B cell (primary cell): ENCODE data around the gene ELAVL2. TPM values are rescaled to one million over a fixed set of nuclear protein-coding genes. Genes with fewer than 3 reads are reported as not detected.

Experiments used
- ATAC-seq: fragments of 200-7000 bp; cut with Tn5 transposase; one replicate; pipeline ENCODE4 v1.10.0; 2021; ENCODE audit warnings: low read depth, mild to moderate bottlenecking, moderate number of reproducible peaks, moderate library complexity
- CTCF ChIA-PET: fragments of 350-600 bp; sonication (Branson Sonifier 250); formaldehyde crosslinking; loops from one replicate; lab custom pipeline; 2021; ENCODE audit warnings: antibody characterized with exemption, inconsistent platforms; lab: Charles Lee
- POLR2A ChIA-PET: fragments of 350-600 bp; sonication (Branson Sonifier 250); formaldehyde crosslinking; loops from one replicate; lab custom pipeline; 2021; ENCODE audit warnings: antibody characterized with exemption; lab: Charles Lee
- DNase-seq: peaks from one replicate; pipeline ENCODE4 v3.0.0; 2013
- H2AFZ ChIP-seq: 2 replicates; pipeline ENCODE4 v1.6.1; 2012; ENCODE audit warnings: mild to moderate bottlenecking, low read depth, low read length; ENCODE audit not compliant: insufficient read depth, poor library complexity, severe bottlenecking
- H3K27ac ChIP-seq, 2 donors: 1 replicate in 1 of 2; 2 replicates in 1 of 2; pipeline ENCODE4 v1.5.1; 2012 to 2013; ENCODE audit warnings: low read length in 2 of 2, mild to moderate bottlenecking in 2 of 2, moderate library complexity in 1 of 2
- H3K27me3 ChIP-seq, 4 experiments: fragments of 200-600 bp in 1 of 4; sonication (generic) in 1 of 4; replicated peaks in 1 of 4; 1 replicate in 2 of 4; 2 replicates in 2 of 4; pipeline versions ENCODE4 v1.6.1 to v1.7.0; 2013 to 2016; ENCODE audit warnings: low read length in 3 of 4, mild to moderate bottlenecking in 2 of 4, mixed read lengths in 1 of 4, moderate library complexity in 1 of 4; ENCODE audit not compliant: insufficient read depth in 4 of 4, control insufficient read depth in 3 of 4; ENCODE audit errors: control extremely low read depth in 1 of 4
- H3K36me3 ChIP-seq, 2 experiments: replicated peaks in 1 of 2; 1 replicate in 1 of 2; 2 replicates in 1 of 2; pipeline versions ENCODE4 v1.6.1 to v1.7.1; 2013; ENCODE audit warnings: low read length in 1 of 2; ENCODE audit not compliant: insufficient read depth in 2 of 2, control insufficient read depth in 1 of 2; ENCODE audit errors: control extremely low read depth in 1 of 2, extremely low read depth in 1 of 2
- H3K4me1 ChIP-seq, 2 donors: fragments of 200-600 bp in 1 of 2; sonication (generic) in 1 of 2; 1 replicate in 1 of 2; 2 replicates in 1 of 2; pipeline versions ENCODE4 v1.5.1 to v1.6.1; 2013 to 2017; ENCODE audit warnings: low read length in 2 of 2; ENCODE audit not compliant: control insufficient read depth in 2 of 2, insufficient read depth in 2 of 2
- H3K4me2 ChIP-seq: replicated peaks from 2 replicates; pipeline ENCODE3; 2012; ENCODE audit warnings: mild to moderate bottlenecking, low read depth, low read length; ENCODE audit not compliant: poor library complexity, severe bottlenecking
- H3K4me3 ChIP-seq, 5 experiments: fragments of 200-600 bp in 1 of 5; sonication (generic) in 1 of 5; 1 replicate in 3 of 5; 2 replicates in 2 of 5; pipeline versions ENCODE4 v1.5.1 to v1.7.0; 2011 to 2016; ENCODE audit warnings: low read length in 4 of 5, mild to moderate bottlenecking in 4 of 5, low read depth in 2 of 5, control low read depth in 1 of 5, moderate library complexity in 1 of 5; ENCODE audit not compliant: insufficient read depth in 1 of 5; ENCODE audit errors: control extremely low read depth in 1 of 5, extremely low read depth in 1 of 5
- H3K79me2 ChIP-seq: fragments of 200-600 bp; sonication (generic); one replicate; pipeline ENCODE4 v1.6.0; 2016; ENCODE audit warnings: low read length; ENCODE audit not compliant: control insufficient read depth, insufficient read depth
- H3K9ac ChIP-seq: fragments of 200-600 bp; sonication (generic); 2 replicates; pipeline ENCODE4 v1.6.1; 2017; ENCODE audit warnings: mild to moderate bottlenecking, low read length, moderate library complexity
- H3K9me3 ChIP-seq, 3 donors: one replicate each; pipeline versions ENCODE4 v1.6.1 to v1.7.1; 2013; ENCODE audit warnings: low read length in 2 of 3; ENCODE audit not compliant: control insufficient read depth in 2 of 3, insufficient read depth in 1 of 3; ENCODE audit errors: control extremely low read depth in 1 of 3
- H4K20me1 ChIP-seq: 2 replicates; pipeline ENCODE4 v1.6.0; 2012; ENCODE audit warnings: mild to moderate bottlenecking, low read length; ENCODE audit not compliant: insufficient read depth, control insufficient read depth, poor library complexity, severe bottlenecking
- H3K27ac Mint-ChIP-seq: one replicate; pipeline ENCODE4 v1.8.0; 2021; ENCODE audit warnings: mixed read lengths
- H3K27me3 Mint-ChIP-seq: one replicate; pipeline ENCODE4 v1.8.0; 2021; ENCODE audit warnings: mixed read lengths
- H3K4me1 Mint-ChIP-seq: one replicate; pipeline ENCODE4 v1.8.0; 2021; ENCODE audit warnings: mixed read lengths
- H3K4me3 Mint-ChIP-seq: one replicate; pipeline ENCODE4 v1.8.0; 2021; ENCODE audit warnings: mixed read lengths
- H3K9me3 Mint-ChIP-seq: one replicate; pipeline ENCODE4 v1.8.0; 2022; ENCODE audit warnings: mixed read lengths; ENCODE audit not compliant: insufficient read depth
- EZH2 ChIP-seq: IDR thresholded peaks from 2 replicates; pipeline ENCODE4 v1.6.1; 2012; ENCODE audit warnings: borderline replicate concordance, low read depth, mild to moderate bottlenecking, moderate library complexity, low read length; ENCODE audit not compliant: insufficient read depth, poor library complexity, severe bottlenecking
- whole genome bisulfite sequencing: methylation state at CpG from one replicate; pipeline ENCODE4 v1.1.5; 2013; ENCODE audit warnings: missing lambda C conversion rate; ENCODE audit not compliant: insufficient coverage; 5-methylcytosine and 5-hydroxymethylcytosine counted together
- intact Hi-C: fragments of 100-400 bp; cut with micrococcal nuclease; formaldehyde crosslinking; loops from one replicate; pipeline ENCODE4 v1.10.0; 2022
- polyA plus RNA-seq: library from polyadenylated mRNA; depleted of rRNA; stranded (reverse); fragments of >200 nt; gene quantifications from 2 replicates; pipeline ENCODE4 v1.2.3, GENCODE V29; 2012
- total RNA-seq, 2 donors: library from RNA; stranded (reverse); fragments of 120-200 nt in 1 of 2; gene quantifications; 1 replicate in 1 of 2; 2 replicates in 1 of 2; pipeline versions ENCODE4 v1.2.3 to v1.2.4, GENCODE V29; 2013 to 2022
- TF ChIP-seq, protein P1 (sequence below): fragments of 200-600 bp; IDR thresholded peaks from one replicate; pipeline ENCODE4 v1.8.0; 2022; ENCODE audit warnings: antibody characterized with exemption, mild to moderate bottlenecking

ELAVL2 gene
- total and polyA plus RNA-seq, 2 donors (not counting 1 experiment from before 2014, with no cell fraction given): not detected

DNA sequence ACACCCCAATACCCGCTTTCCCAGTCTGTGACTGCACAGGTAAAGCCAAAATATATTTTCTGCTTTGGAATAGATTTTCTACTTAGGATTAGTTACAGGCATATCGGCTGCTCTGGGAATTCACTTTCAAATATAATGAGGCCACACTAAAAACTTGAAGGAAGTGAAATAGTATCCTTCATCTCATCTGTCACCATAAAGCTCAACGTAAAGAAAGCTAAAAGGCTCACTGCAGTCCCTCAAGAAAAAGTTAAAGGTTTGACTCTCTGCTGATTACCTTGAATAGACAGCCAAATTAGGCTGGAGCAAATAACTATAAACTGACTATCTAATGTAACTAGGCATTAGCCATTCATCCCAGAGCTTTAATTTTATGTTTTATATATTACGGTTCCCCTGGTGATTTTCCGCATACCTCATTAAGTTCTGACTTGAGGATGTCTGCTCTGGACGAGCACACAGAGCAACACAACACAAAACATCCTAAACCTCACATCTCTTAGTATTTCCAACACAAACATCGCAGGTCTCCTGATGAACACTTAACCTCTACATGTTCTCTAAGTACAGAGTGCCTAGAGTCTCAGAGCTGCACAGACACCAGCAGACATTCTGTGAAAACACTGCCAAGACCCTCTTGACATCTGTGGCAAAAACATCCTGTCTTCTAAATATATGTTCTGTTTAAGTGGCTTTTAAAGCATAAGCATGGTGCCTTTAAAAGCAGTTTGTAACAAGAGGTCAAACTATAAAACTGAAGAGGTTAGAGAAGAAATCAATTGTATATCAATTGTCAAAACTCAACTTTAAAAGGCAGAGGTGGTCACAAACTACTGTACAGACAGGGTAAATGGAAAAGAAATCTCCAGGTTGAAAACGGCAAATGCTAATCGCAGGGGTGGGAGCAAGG, 35.4 kb downstream of the ELAVL2 start:
- no peaks in the 10 kb centered on the region for H3K4me1 ChIP-seq
- Mint-ChIP-seq H3K4me3 (no peak overlapping the region), H3K4me1 (no peaks in the 10 kb centered on the region), H3K9me3 (no peaks in the 10 kb centered on the region), H3K27me3 (no peaks in the 10 kb centered on the region), H3K27ac (no peak overlapping the region)
- no peaks in the 10 kb centered on the region for H4K20me1 ChIP-seq
- ATAC-seq (no peak), DNase-seq (no peak)
- no peak overlapping the region for H3K4me2 ChIP-seq
- WGBS: 65% methylated on average over 3 of the region's 9 CpGs
- intact Hi-C loops: no loop called here
- no peaks in the 10 kb centered on the region for H3K27me3 ChIP-seq
- H3K36me3 ChIP-seq: no peaks in the 10 kb centered on the region
- no peaks in the 10 kb centered on the region for H3K79me2 ChIP-seq
- no peak overlapping the region for H3K4me3 ChIP-seq
- no peak overlapping the region for H3K9ac ChIP-seq
- ChIA-PET POLR2A (no interaction called here), CTCF (no interaction called here)
- peaks cover 0 to 6% (median 0%) of the 10 kb centered on the region in 3 donors for H3K9me3 ChIP-seq
- H3K27ac ChIP-seq: no peak overlapping the region
- TF ChIP-seq, protein P1, sequence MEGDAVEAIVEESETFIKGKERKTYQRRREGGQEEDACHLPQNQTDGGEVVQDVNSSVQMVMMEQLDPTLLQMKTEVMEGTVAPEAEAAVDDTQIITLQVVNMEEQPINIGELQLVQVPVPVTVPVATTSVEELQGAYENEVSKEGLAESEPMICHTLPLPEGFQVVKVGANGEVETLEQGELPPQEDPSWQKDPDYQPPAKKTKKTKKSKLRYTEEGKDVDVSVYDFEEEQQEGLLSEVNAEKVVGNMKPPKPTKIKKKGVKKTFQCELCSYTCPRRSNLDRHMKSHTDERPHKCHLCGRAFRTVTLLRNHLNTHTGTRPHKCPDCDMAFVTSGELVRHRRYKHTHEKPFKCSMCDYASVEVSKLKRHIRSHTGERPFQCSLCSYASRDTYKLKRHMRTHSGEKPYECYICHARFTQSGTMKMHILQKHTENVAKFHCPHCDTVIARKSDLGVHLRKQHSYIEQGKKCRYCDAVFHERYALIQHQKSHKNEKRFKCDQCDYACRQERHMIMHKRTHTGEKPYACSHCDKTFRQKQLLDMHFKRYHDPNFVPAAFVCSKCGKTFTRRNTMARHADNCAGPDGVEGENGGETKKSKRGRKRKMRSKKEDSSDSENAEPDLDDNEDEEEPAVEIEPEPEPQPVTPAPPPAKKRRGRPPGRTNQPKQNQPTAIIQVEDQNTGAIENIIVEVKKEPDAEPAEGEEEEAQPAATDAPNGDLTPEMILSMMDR: no peak
- no peak for TF ChIP-seq EZH2
- H2AFZ ChIP-seq: no peak overlapping the region

DNA sequence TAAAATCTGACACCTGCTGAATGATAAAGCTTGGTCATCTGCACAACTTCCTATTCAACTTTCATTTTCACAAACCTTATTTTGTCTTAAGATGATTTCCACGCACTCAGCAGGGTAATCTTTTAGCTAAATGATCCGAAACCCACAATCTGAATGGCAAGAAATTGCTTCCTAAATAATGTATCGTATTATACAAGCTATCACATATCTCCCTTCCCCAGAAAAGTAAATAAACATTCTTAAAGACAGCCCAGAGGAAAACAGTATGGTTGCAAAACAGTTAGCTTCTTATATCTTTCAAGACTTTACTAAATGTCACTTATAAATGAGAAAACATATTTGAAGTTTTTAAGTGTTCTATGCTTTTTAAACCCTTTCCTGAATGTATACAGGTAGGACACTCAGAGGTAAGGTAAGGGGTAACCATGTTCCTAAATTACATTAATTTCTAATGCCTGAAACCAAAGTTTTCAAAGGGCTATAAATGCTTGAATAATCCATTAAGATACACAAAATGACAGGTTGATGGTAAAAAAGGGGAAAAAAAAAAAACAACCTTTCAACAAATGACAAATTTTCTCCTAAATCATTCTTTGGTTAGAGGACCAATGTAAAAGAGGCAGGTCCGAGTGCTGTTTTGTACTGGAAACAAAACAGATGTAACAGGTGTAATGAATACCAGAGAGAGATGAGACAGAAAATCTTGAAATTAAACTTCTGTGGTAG, 36.3 kb downstream of the ELAVL2 start:
- H4K20me1 ChIP-seq: no peaks in the 10 kb centered on the region
- ATAC-seq: no peak
- H3K4me3 ChIP-seq: no peak overlapping the region
- no peak overlapping the region for H3K27ac Mint-ChIP-seq
- H3K27me3 ChIP-seq: no peaks in the 10 kb centered on the region
- ChIA-PET POLR2A (no interaction called here), CTCF (no interaction called here)
- 84% methylated on average over 3 of the region's 4 CpGs for WGBS
- H3K4me1 ChIP-seq: no peaks in the 10 kb centered on the region
- no peak overlapping the region for H3K4me2 ChIP-seq
- H3K79me2 ChIP-seq: no peaks in the 10 kb centered on the region
- no peaks in the 10 kb centered on the region for H3K4me1 Mint-ChIP-seq
- no peak for DNase-seq
- H3K9me3 Mint-ChIP-seq: peaks cover 3% of the 10 kb centered on the region
- peaks cover 0 to 3% (median 0%) of the 10 kb centered on the region in 3 donors for H3K9me3 ChIP-seq
- no peaks in the 10 kb centered on the region for H3K27me3 Mint-ChIP-seq
- TF ChIP-seq EZH2: no peak
- TF ChIP-seq, protein P1: no peak
- no peak overlapping the region for H2AFZ ChIP-seq
- H3K9ac ChIP-seq: no peak overlapping the region
- H3K27ac ChIP-seq: no peak overlapping the region
- H3K4me3 Mint-ChIP-seq: no peak overlapping the region
- intact Hi-C loops: no loop called here
- H3K36me3 ChIP-seq: no peaks in the 10 kb centered on the region
